Fibroblast of the conjunctiva (primary cell): ENCODE measurements around the gene PTGES3L.
"Not testable (repeated sequence)": the region's sequence is repeated elsewhere in the genome, so short reads cannot be mapped to it uniquely, and the experiment has no call there.

Experiments
- DNase-seq: peaks from one replicate; pipeline ENCODE4 v3.0.0-alpha.2; 2010; ENCODE audit warnings: low read depth

The PTGES3L gene

DNA sequence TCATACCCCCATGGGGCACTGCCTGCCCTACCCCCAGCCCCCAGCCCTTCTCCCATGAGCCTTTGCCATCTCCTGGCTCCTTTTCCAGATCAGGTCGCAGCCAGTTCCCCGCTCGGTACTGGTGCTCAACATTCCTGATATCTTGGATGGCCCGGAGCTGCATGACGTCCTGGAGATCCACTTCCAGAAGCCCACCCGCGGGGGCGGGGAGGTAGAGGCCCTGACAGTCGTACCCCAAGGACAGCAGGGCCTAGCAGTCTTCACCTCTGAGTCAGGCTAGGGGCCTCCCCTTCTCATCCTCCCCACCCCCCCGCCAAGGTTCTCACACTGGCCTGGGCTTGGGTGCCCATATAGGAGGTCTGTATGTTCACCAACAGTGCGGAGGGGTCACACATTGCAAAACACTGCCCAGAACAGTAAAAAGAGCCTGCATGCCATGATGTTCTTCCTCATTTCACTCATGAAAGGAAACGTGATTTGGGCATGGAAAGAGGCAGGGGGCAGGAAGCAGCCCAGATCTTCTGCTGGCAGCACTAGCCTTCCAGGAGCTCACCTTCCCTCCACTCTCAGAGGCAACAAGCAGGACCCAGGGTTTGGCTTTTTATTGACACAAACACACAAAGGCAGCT, 34.3 kb upstream of the PTGES3L start:
- no peak for DNase-seq

DNA sequence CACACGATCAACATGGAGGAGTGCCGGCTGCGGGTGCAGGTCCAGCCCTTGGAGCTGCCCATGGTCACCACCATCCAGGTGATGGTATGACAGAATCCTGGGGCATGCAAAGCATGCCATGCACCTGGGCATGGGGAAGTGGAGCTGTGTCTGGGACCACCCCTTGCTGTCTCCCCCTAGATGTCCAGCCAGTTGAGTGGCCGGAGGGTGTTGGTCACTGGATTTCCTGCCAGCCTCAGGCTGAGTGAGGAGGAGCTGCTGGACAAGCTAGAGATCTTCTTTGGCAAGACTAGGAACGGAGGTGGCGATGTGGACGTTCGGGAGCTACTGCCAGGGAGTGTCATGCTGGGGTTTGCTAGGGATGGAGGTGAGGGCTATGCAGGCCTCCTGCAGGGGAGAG, 33.4 kb upstream of the PTGES3L start:
- DNase-seq: no peak

DNA sequence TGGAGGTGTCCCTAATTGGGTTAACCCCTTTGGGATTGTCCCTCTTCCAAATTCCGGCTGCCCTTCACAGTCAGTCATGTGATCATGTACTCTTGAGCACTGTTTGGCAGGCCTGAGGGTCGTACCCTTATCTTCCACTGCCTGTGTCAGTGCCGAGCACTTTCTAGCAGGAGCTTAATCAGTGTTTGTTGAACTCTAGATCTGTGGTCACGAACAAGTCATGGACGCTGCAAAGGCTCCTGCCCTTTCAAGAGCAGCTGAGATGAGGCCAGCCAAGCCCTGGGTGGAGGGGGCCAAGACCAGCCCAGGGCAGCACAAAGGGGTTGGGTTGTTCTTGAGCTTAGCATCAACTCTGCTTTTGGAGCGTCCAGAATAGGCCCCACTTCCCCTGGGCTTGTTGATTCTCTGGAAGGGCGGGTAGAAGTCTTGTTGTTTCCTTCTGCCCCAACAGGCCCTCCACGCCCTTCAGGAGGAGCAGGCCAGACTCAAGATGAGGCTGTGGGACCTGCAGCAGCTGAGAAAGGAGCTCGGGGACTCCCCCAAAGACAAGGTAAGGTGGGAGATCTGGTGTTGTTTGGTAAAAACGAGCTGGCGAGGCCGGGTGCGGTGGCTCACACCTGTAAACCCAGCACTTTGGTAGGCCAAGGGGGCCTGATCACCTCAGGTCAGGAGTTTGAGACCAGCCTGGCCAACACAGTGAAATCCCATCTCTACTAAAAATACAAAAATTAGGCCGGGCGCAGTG, 32.0 kb upstream of the PTGES3L start:
- DNase-seq: no peak

DNA sequence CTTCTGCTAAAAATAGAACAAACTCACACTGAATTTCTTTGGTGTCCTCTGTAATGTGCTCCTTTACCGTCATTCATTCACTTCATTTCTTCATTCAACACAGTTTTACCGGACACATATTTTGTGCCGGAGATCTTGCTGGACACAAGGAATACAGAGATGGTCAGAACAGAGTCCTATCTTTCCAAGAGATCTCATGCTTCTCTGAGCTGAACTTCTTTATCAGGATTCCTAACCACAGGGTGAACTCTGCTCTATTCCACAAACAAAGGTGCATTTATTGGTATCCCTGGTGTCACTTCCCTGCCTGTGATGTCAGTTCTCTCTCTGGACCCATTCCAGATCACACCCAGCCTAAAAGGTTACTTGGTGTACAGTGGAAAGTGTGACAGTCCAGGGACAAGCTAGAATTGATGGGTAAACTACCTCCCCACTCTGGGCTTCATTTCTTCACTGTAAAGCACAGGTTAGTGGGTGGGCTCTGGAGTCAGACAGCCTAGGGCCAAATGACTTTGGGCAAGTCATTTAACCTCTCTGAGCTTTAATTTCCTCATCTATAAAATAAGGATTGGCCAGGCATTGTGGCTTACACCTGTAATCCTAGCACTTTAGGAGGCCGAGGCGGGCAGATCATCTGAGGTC, 30.9 kb upstream of the PTGES3L start:
- DNase-seq: no peak

DNA sequence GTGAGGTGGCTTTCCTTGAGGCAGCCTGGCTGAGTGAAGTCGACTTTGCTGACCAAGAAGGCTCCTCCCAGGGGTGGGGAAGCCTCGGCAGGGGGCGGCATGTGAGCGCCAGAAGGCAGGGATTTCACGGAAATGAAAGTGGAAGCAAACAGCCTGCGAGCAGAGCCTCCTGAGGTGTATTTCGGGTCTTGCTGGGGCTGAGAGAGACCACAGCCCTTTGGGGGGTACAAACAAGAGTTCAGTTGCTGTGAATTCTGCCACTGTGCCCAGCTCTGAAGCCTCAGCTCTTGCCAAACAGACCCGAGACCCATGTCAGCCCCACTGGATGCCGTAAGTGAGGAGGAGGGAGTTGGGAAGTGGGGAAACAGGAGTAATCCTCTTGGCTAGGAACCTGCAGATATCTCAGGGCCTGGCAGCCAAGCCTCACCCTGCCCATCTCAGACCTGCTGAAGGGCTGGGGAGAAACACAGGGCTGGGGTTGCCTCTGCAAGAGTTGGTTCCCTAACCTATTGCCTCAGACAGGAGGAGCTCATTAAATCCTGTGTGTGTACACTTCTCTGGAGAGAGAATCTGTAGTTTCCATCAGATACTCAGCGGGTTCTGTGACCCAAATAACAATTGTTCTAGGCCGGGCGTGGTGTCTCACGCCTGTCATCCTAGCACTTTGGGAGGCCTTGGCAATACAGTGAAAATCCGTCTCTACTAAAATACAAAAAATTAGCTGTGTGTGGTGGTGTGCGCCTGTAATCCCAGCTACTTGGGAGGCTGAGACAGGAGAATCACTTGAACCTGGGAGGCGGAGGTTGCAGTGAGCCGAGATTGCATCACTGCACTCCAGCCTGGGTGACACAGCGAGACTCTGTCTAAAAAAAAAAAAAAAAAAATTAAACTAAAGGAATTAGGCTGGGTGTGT, 27.0 kb upstream of the PTGES3L start, which contains the start of gene IFI35:
IFI35 (plus strand) TSS at position 146 of the 913 bp plus-strand sequence; CDS start at position 310, 164 bp downstream.
- DNase-seq: peak; percentile 75

DNA sequence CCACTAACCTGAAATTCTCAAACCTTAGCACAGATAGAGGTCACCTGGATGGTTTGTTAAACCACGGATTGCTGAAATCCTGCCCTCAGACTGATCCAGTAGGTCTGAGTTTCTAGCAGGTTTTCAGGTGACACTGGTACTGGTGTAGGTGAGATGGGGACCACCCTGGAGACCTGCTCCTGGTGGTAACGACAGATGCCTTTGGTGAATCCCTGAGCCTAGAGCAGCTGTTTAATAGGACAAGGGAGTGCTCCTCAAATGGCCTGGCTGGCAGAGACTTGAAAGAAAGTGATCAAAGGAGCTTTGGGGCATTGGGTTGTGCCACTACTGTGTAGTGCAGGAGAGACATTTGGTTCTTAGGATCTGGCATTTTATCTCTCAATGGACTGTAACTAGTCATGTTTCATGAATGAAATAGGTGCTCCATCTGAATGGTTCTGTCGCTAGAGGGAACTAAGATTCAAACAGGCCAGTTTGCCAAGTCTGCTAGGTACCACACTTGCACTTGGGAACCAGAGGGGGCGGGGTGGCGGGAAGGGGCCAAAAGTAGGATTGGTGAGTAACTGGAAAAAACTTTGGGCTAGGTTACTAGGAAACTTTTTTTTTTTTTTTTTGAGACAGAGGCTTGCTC, 23.8 kb upstream of the PTGES3L start:
- no peak for DNase-seq

DNA sequence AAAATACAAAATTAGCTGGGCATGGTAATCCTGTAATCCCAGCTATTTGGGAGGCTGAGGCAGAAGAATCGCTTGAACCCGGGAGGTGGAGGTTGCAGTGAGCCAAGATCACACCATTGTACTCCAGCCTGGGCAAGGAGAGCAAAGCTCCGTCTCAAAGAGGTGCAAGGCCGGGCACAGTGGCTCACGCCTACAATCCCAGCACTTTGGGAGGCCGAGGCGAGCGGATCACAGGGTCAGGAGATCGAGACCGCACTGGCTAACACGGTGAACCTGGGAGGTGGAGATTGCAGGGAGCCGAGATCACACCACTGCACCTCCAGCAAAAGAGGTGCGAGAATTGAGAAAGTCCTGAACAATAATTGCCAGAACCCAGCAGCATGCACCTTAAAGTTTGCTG, 21.0 kb upstream of the PTGES3L start:
- DNase-seq: not testable (repeated sequence)

DNA sequence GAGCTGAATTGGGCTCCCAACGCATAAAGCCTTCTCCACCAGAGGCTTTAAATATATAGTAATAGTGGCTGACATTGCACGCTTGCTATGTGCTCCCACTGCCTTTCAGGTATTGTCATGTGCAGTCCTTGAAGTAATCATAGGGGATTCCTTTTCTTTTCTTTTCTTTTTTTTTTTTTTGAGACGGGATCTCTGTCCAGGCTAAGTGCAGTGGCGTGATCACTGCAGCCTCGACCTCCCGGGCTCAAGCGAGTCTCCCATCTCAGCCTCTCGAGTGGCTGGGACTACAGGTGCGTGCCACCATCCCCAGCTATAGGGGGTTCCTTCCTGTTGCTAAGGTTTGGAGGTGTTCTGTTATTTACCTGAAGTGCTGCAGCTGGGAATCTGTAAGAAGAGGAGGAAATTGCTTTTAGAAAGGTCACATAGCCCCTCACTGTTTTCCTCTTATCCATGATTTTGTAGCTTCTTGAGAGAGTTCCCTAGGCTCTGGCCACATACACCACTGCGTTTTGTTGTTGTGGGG, 19.2 kb upstream of the PTGES3L start:
- no peak for DNase-seq

DNA sequence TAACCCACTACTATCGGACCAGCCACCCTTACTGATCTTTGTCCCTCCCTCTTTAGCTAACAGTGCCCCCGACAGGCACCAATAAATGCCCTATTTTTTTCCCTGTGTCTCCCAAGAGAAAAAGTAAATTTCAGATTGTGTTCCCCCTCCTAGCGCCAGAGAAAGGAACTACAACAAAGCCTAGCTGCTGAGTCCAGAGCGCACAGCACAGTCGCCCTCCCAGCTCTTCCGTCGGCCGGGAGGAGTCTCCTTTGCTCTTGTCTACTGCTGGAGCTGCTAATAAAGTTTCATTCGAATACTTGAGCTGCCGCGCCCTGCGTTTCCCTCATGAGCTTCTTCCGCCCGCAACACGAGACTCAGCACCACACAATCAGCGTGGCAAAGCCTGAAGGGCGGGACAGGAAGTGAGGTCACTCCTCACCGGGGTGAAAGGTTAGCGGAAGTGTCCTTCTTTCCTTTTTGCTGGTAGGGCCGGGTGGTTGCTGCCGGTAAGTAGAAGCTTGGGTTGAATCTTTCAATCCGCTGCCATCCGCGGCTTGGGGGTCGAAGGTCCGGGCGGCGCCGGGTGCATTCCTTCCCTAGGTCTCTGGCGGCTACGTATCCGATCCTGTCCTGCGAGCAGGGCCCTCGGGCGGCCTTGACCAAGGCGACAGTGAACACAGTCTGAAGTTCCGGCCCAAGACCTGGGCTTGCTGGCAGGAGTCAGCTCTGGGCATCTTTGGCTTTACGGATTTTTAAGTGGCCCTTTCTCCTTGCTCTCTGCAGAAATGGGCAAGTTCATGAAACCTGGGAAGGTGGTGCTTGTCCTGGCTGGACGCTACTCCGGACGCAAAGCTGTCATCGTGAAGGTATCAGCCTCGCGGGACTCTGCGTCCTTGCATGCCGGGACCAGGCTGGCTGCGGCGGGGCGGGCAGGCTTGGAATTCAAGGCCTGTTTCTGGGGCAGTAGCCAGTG, 18.4 kb upstream of the PTGES3L start, which contains the start of gene RPL27:
RPL27 (plus strand) TSS at position 436 of the 955 bp plus-strand sequence; CDS start at position 768, 332 bp downstream.
- peak; percentile 100 for DNase-seq

DNA sequence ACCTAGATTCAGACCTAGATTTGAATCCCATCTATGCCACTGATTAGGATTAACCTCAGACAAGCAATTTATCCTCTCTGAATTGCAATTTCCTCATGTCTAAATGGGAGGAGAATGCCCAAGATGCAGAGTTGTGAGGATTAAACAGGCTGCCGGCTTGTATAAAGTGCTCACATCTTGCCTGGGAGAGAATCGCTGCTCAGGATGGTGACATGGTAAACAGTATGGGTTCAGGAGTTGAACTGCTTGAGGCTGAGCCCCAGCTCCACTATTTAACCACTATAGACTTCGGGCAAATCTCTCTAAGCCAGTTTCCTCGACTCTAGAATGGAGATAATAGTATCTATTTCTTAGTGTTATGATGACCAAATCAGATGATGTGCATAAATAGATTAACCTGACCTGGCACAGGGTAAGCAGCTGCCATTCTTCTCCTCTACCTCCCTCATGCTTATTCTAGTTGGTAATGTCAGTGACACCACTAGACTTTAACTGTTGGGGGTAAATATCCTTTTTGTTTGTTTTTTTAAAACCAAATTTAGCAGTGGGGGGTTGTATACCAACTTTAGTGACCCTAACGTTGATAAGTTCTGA, 17.6 kb upstream of the PTGES3L start:
- no peak for DNase-seq

DNA sequence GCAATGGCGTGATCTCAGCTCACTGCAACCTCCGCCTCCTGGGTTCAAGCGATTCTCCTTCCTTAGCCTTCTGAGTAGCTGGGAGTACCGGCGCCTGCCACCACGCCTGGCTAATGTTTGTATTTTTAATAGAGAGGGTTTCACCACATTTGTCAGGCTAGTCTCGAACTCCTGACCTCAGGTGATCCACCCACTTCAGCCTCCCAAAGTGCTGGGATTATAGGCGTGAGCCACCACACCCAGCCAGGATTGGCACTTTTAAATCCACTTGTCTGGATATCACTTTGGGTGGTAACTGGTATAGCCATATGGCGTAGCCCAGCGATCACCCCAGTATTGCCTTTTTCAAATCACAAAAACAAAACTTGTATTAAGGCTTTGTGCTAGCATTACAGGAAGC, 14.0 kb upstream of the PTGES3L start:
- not testable (repeated sequence) for DNase-seq

DNA sequence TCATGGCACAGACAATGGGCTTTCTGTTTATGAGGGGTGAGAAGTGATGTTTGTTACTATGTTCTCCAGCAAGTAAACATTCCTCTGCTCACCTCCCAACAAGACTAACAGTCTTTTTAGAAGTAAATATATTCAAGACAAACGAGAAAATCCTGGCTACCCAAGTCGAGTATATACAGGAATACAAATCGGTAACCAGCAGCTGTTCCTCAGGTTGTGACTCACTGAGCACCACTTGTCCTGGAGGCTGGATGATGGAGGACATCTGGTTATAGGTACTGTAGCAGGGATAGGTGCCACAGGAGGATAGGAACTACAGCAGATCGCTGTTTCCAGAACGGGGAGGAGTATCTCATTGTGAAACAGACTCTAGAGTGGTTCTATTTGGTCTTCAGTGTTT, 13.0 kb upstream of the PTGES3L start:
- DNase-seq: no peak

DNA sequence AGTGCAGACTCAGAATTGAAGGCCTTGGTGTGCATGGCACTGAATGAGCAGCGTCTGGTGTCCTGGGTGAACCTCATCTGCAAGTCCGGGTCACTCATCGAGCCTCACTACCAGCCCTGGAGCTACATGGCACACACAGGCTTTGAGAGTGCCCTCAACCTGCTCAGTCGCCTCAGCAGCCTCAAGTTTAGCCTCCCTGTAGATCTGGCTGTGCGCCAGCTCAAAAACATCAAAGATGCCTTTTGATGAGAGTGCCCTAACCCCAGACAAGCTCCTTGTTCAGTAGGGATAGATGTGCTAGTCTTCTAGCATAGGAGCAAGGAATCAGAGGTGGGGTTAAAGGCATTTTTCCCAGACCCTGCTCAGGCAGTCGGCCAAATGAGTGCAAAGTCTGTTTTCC, 11.6 kb upstream of the PTGES3L start:
- no peak for DNase-seq

DNA sequence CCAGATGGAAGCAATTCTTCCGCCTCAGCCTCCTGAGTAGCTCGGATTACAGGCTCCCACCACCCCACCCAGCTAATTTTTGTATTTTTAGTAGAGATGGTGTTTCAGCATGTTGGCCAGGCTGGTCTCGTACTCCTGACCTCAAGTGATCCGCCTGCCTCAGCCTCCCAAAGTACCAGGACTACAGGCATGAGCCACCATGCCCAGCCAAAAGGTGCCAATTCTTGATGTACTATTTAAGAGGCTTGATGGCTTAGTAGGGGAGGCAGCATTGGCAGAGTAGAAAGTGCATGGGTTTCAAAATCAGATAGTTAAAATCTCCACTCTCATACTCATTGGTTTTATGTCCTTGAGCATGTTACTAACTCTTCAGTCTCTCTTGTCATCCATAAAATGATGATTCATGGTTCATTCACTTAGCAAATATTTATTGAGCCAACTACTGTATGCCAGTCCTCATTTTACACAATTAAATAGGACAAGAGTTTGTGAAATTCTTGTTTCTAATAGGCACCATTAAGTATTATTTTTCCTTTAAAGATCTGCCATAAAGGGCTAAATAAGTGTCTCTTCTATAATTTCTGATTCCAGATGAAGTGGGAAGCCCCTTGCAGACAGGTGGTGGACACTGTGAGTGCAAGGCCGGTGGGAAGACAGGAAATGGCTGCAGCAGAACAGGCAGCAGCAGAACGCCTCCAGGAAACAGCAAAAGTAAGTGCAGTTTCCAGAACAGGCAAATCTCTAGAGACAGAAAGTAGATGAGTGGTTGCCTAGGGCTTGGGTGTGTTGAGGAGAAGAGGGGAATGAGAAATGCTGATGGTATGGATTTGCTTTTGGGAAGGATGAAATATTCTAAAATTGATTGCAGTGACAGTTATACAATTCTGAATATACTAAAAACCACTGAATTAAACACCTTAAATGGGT, 10.1 kb upstream of the PTGES3L start:
- DNase-seq: no peak

DNA sequence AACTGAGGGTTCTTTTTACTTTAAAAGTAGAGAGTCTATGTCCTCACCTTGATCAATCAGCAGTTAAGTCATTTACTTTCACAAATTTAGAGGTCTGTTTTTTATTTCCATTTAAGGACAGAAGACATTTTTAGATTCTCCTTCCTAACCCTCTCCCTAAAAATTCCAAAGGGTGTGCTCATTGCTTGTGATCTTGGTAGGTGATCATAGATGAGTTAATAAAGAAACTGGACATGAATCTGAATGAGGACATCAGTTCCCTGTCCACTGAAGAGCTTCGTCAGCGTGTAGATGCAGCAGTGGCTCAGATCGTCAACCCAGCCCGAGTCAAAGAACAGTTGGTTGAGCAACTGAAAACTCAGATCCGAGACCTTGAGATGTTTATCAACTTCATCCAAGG, 9.3 kb upstream of the PTGES3L start:
- no peak for DNase-seq

DNA sequence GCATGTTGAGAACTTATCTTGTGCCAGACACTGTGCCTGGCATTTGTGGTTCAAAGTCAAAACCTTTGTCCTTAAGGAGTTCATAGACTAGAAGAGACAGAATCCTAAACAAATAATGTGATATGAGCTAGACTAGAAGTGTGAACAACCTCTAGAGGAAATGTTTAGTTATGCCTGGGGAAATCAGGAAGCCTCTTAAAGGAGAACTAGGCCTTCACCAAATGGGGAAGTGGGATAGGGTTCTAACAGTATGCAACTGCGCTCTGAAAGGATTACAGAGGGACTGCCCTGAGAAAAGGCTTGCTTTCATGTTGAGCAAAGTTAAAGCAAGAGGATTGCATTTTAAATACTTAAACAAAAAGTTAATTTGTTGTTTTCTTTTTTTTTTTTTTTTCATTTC, 5.3 kb upstream of the PTGES3L start:
- no peak for DNase-seq

DNA sequence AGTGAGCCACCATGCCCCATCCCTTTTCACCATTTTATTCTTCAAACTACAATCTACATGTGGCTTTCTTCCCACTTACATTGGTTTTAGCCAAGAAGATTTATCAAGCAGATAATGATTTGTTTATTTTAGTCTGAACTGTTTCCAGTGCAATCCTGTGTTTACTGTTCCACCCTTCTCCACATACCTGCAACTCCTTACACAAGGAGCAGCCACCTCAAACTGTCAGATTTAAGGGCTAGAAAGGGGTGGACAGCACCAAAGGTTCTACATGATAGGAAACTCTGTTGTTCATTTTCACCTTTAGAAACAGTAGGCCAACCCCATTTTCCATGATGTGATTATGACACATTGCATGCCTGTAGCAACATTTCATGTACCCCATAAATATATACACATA, 2.4 kb upstream of the PTGES3L start:
- DNase-seq: no peak

DNA sequence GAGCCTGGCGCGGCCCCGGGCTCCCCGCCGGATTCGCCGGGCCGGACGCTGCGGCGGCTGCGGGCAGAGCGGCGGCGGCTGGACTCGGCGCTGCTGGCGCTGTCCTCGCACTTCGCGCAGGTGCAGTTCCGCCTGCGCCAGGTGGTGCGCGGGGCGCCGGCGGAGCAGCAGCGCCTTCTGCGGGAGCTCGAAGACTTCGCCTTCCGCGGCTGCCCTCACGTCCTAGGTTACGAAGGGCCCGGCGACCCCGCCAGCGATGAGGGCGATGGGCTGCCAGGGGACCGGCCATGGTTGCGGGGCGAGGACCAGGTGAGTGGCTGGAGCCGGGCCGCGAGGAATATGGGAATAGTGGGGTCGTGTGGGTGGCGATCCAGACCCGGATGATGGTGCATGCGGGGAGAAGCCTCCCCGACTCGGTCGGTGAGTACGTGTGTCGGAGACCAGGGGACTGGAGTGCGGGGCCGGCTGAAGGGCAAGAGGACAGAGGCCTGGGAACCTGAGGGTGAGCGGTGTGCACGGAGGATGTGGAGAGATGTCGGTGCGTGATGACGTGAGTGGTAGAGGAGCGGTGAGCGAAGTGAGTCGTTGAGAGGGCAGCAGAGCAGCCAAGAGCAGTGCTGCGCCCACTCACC, 1.0 kb upstream of the PTGES3L start:
- DNase-seq: no peak
